ENCODE results near the gene GYG2.

GYG2 gene

DNA sequence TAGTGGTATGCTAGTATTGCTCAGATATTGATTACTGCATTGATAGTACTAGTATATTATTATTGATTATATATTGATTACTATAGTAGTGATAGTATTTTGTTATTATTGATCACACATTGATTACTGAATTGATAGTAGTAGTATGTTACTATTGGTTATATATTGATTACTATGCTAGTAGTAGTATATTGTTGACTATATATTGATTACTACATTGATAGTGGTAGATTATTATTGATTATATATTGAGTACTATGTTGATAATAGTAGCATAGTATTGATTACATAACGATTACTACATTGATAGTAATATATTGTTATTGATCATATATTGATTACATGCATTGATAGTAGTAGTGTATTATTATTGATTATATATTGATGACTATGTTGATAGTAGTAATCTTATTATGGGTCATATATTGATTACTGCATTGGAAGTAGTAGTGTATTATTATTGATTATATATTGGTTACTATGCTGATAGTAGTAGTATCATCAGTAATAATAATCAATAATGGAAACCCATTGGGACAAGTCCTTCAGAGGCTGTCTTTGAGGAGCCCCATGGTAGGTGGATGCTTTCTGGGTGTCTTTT, 30.6 kb downstream of the GYG2 start:
- H3K4me3 ChIP-seq (ENCODE audit: low read depth, low read length, poor library complexity, severe bottlenecking) = no peak overlapping the region
- no peaks in the 10 kb centered on the region for H3K4me1 ChIP-seq (ENCODE audit: insufficient read depth, low read length, severe bottlenecking)
- H3K79me2 ChIP-seq (ENCODE audit: insufficient read depth, low read length) = no peaks in the 10 kb centered on the region
- no peaks in the 10 kb centered on the region for H3F3A ChIP-seq (ENCODE audit: insufficient read depth, low read length)
- no peak overlapping the region for H3K4me2 ChIP-seq (ENCODE audit: low read length)
- H2AFZ ChIP-seq (ENCODE audit: low read length) = no peak overlapping the region
- no peaks in the 10 kb centered on the region for H3K9me3 ChIP-seq (ENCODE audit: low read length)
- no peak overlapping the region for H3K27ac ChIP-seq (ENCODE audit: low read depth, low read length, poor library complexity, severe bottlenecking)
- H3K9me2 ChIP-seq (ENCODE audit: low read depth, low read length) = no peaks in the 10 kb centered on the region
- H3K9ac ChIP-seq (ENCODE audit: low read length) = no peak overlapping the region
- no peaks in the 10 kb centered on the region for H4K20me1 ChIP-seq (ENCODE audit: insufficient read depth, low read length)
- H3K36me3 ChIP-seq (ENCODE audit: insufficient read depth, low read length) = no peaks in the 10 kb centered on the region
- no peaks in the 10 kb centered on the region for H3K27me3 ChIP-seq (ENCODE audit: insufficient read depth, low read length)
- TF ChIP-seq EZH2 (IDR thresholded peaks at IDR 0.05; ENCODE audit: borderline replicate concordance, low read length) = no peak
- no peak for TF ChIP-seq CTCF (IDR thresholded peaks at IDR 0.05; ENCODE audit: low read length)

GRCh38 chrX:2862404-2862803, 33.7 kb downstream of the GYG2 start:
- no peaks in the 10 kb centered on the region for H3F3A ChIP-seq (ENCODE audit: insufficient read depth, low read length)
- no peak overlapping the region for H2AFZ ChIP-seq (ENCODE audit: low read length)
- H3K79me2 ChIP-seq (ENCODE audit: insufficient read depth, low read length) = no peaks in the 10 kb centered on the region
- H3K9me3 ChIP-seq (ENCODE audit: low read length) = no peaks in the 10 kb centered on the region
- no peak overlapping the region for H3K27ac ChIP-seq (ENCODE audit: low read depth, low read length, poor library complexity, severe bottlenecking)
- no peaks in the 10 kb centered on the region for H3K9me2 ChIP-seq (ENCODE audit: low read depth, low read length)
- no peak overlapping the region for H3K4me2 ChIP-seq (ENCODE audit: low read length)
- no peak overlapping the region for H3K9ac ChIP-seq (ENCODE audit: low read length)
- no peaks in the 10 kb centered on the region for H3K4me1 ChIP-seq (ENCODE audit: insufficient read depth, low read length, severe bottlenecking)
- H3K27me3 ChIP-seq (ENCODE audit: insufficient read depth, low read length) = no peaks in the 10 kb centered on the region
- H3K4me3 ChIP-seq (ENCODE audit: low read depth, low read length, poor library complexity, severe bottlenecking) = no peak overlapping the region
- H4K20me1 ChIP-seq (ENCODE audit: insufficient read depth, low read length) = no peaks in the 10 kb centered on the region
- H3K36me3 ChIP-seq (ENCODE audit: insufficient read depth, low read length) = no peaks in the 10 kb centered on the region
- no peak for TF ChIP-seq CTCF (IDR thresholded peaks at IDR 0.05; ENCODE audit: low read length)
- TF ChIP-seq EZH2 (IDR thresholded peaks at IDR 0.05; ENCODE audit: borderline replicate concordance, low read length) = no peak

DNA sequence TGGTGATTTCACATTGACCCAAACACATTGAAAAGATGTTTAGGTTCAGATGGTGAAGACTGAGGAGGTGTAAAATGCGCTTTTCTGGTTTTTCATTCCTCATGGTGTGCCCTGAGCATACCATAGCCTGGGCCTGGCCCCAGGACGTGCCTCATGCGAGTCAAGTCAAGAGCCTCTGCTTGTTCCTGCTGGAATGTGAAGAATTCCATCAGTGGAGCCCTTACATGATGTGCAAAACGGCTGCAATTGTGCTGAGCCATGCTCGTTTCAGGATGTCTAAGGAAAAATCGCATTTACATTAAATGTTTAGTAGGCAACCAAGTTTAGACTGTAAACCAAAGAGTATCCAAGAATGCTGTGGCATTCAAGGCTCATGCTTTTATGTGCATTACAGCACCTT, 34.9 kb downstream of the GYG2 start:
- Histone ChIP-seq H3K9me3 (ENCODE audit: low read length) (no peaks in the 10 kb centered on the region), H2AFZ (ENCODE audit: low read length) (no peak overlapping the region), H3K79me2 (ENCODE audit: insufficient read depth, low read length) (no peaks in the 10 kb centered on the region), H3K4me1 (ENCODE audit: insufficient read depth, low read length, severe bottlenecking) (no peaks in the 10 kb centered on the region), H3K4me3 (ENCODE audit: low read depth, low read length, poor library complexity, severe bottlenecking) (no peak overlapping the region), H3K27me3 (ENCODE audit: insufficient read depth, low read length) (no peaks in the 10 kb centered on the region), H3K9me2 (ENCODE audit: low read depth, low read length) (no peaks in the 10 kb centered on the region), H3K4me2 (ENCODE audit: low read length) (no peak overlapping the region), H3F3A (ENCODE audit: insufficient read depth, low read length) (no peaks in the 10 kb centered on the region), H3K9ac (ENCODE audit: low read length) (no peak overlapping the region), H4K20me1 (ENCODE audit: insufficient read depth, low read length) (no peaks in the 10 kb centered on the region), H3K27ac (ENCODE audit: low read depth, low read length, poor library complexity, severe bottlenecking) (no peak overlapping the region), H3K36me3 (ENCODE audit: insufficient read depth, low read length) (no peaks in the 10 kb centered on the region)
- no peak for TF ChIP-seq CTCF (IDR thresholded peaks at IDR 0.05; ENCODE audit: low read length)
- no peak for TF ChIP-seq EZH2 (IDR thresholded peaks at IDR 0.05; ENCODE audit: borderline replicate concordance, low read length)

Measured in OCI-LY1 (cell line).